HG03442 (cell line): Measurements from ENCODE around the gene SFTA2.
"Not testable (repeated sequence)": the region's sequence is repeated elsewhere in the genome, so short reads cannot be mapped to it uniquely, and the experiment has no call there.

Experiments
- ATAC-seq: cut with Tn5 transposase; IDR thresholded peaks from one replicate; pipeline ENCODE4 v1.9.1; 2021; ENCODE audit warnings: mild to moderate bottlenecking, moderate library complexity; ENCODE audit not compliant: unreplicated experiment

Gene SFTA2

DNA sequence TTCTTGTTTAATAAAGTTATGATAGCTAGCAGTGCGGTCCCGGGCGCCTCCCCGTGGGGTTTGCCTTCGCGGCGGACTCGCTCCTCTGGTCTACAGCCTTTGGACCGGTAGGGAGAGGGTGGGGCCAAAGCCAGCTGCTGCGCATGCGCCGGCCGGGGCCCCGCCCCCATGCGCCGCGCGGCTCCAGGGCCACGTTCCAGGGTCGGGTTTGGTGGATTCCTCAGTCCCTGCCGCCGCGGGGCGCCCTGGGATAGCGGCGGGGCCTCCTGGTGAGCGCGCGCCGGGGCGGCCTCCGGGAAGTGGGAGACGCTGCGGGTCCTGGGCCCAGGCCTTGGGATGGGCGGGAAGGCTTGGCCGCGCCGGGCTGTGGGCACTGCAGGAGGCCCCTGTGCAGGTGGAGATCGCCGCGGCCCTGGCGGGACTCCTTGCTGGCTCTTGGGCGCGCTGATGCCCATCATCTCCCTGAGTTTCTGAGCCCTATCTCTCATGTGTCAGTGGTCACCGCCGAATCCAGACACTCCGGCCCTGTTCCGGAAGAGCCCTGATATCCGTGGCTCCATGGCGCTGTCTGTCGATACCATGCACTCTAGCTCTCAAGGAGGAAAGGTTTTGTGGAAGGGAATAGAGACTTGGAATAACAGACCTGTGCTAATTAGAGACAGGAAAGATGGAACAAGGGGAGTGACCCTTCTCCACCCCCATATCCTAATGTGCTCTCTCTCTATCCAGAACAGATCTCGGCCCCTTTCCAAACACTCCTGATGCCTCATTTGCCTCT lies 17.7 kb downstream of the SFTA2 start, which contains the start of gene VARS2:
TSS of gene VARS2 (plus strand) at position 163 of the 778 bp plus-strand sequence. CDS start at position 762, 599 bp downstream.
- peak; percentile 81 for ATAC-seq

DNA sequence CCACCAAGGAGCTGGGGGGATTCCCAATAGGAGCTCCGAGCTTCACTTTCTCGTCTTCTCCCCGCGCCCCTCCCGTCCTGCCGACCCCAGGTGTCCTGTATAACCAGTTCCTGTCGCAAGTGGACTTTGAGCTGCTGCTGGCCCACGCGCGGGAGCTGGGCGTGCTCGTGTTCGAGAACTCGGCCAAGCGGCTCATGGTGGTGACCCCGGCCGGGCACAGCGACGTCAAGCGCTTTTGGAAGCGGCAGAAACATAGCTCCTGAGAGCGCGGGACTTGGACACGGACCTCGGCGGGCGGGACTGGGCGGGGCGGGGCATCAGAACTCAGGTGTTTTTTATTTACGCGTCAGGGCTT lies 18.3 kb downstream of the SFTA2 start:
- ATAC-seq = peak; percentile 7

DNA sequence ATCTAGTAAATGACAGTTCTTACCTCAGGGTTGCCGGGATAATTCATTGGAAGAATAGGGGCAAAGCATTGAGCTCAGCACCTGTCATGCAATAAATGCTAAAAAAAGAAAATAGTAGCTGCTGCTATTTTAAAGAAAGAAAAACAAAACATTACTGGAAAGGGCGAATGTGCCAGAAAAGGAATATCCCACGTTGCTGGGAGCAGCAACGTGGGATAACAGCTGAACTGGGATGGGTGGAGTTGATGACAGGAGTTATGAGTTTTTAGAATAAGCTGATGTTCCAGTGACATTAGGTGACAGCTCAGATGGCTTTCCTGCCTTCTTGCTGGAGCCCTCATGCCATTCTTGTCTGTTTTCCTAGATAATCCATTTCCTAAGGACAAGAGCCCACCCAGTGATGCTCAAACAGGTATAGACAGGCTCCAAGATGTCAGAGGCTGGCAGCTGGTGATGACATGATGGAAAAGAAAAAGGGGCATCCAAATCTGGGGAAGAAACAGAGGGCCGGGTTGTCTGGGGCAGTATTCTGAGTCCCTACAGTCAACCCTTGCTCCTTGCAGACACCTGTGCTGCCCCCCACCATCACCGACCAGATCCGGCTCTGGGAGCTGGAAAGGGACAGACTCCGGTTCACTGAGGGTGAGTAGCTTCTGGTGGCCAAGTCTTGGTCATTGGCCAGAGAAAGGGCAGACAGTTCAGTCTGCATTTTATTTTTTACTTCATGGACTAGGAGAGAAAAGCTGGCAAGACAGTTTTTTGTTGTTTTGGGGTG lies 19.0 kb downstream of the SFTA2 start:
- no peak for ATAC-seq

DNA sequence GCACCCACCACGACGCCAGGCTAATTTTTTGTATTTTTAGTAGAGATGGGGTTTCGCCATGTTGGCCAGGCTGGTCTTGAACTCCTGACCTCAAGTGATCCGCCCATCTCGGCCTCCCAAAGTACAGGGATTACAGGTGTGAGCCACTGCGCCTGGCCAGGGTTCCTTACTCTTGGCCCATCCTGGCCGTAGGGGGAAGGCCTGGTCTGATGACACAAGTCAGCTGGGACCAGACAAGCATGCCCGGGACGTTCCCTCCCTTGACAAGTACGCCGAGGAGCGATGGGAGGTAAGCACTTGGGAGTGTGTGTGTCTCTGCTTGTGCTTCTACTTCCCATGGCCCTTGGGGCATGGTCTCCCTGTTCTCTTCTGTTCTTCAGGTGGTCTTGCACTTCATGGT lies 21.5 kb downstream of the SFTA2 start:
- ATAC-seq = not testable (repeated sequence)

DNA sequence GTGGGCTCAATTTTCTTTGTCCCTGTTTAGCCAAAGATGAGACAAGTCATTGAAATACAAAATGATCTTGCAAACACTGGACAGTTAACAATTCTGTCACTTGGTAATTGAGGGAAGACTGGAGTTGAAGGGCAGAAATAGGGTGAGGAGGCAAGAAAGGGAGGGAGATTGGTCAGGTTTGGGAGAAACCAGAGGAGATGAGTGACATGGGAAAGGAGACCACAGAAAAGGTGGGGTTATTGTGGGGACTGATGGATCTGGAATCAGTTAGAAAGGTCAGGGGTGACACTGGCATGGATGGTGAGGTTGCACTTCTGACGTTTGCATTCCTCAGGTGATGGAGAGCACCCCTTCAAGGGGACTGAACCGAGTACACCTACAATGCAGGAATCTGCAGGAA lies 23.3 kb downstream of the SFTA2 start:
- ATAC-seq = no peak

DNA sequence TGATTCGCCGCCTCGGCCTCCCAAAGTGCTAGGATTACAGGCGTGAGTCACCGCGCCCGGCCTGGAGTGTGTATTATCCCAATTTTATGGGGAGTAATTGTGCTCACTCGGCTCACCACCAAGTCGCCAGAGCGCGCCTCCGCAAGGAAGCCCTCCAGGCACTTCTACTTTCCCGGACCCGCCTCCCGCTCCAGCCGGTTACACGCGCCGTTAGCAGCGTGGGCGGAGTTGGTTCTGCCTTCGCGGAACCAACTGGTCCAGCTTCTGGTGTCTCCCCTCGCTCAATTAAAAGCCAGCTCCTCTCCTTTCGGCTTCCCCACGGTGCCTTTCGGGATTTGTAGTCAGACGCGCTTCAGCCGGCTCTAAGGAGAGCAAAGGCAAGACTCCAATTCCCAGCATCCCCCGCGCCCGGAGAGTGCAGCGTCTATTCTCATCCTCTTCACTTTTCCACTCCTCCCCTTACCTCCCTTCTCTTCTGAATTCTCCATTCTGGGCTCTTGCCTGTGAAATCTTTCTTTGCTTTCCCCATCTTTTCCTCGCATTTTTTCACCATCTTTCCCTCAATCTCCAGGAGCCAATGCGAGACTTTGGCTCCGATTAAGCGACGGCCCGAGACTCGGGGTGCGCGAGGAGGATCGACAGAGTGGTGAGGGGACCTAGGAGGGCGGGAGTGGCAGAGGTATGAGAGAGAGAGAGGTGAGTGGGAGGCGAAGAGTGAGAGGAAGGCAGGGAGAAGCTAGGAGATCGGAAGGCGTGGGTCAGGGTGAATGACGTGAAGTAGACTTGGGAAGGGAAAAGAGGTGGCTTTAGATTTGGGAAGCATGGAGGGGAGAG lies 24.0 kb downstream of the SFTA2 start, which contains the start of gene GTF2H4:
TSS of gene GTF2H4 (plus strand) at position 450 of the 834 bp plus-strand sequence.
- peak; percentile 96 for ATAC-seq

DNA sequence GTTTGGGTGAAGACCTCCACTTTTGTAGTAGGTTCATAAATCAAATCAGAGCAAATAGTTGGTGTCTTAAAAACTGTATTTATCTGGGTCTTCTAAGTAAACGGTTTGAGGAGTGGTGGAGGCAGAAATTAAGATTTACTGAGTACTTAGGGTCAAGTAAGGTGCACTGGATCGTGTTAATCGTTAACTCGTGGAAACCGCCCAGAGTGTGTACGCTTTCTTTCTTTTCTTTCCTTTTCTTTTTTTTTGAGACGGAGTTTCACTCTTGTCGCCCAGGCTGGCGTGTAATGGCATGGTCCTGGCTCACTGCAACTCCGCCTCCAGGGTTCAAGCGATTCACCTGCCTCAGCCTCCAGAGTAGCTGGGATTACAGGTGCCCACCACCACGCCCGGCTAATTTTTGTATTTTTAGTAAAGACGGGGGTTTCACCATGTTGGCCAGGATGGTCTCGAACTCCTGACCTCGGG lies 24.6 kb downstream of the SFTA2 start:
- ATAC-seq = not testable (repeated sequence)

DNA sequence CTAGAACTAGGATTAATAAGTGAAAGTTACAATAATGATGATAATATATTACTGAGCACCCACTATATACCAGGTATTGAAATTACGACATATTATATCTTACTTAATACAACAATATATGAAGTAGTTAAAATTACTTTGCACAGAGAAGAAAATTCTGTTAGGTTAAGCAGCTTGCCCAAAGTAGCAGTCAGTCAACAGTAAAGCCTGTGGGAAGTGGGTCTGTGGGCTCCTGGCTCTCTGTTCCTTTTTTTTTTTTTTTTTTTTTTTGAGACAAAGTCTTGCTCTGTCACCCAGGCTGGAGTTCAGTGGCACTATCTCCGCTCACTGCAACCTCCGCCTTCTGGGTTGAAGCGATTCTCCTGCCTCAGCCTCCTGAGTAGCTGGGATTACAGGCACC lies 28.7 kb downstream of the SFTA2 start:
- ATAC-seq = no peak

DNA sequence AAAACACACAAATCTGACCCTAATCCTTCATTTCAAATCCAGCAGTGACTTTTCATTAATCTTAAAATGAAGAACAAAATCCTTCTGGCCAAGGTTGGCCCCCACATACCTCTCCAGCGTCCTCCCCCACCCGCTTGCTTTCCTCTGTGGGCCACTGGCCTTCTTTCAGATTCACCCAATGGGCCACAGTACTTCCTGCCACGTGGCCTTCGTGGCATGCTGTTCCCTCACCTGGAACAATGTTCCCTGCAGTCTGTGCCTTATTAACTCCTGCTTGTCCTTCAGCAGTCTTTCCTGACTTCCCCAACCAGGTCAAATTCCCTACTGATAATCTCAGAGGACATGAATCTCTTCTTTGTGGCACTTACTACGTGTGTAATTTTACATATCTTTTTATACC lies 29.3 kb downstream of the SFTA2 start:
- no peak for ATAC-seq

DNA sequence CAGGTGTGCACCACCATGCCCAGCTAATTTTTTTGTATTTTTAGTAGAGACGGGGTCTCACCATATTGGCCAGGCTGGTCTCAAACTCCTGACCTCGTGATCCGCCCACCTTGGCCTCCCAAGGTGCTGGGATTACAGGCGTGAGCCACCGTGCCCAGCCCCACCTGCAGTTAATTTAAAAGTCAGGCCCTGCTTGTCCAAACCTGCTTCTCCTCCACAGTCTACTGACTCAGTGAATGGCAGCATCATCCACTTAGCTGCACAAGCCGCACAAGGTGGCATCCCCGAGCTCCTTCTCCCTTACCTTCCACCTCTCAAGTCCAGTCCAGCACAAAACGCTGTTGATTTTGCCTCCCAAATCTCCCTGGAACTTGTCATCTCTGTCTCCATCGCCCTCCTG lies 29.8 kb downstream of the SFTA2 start:
- ATAC-seq = not testable (repeated sequence)

DNA sequence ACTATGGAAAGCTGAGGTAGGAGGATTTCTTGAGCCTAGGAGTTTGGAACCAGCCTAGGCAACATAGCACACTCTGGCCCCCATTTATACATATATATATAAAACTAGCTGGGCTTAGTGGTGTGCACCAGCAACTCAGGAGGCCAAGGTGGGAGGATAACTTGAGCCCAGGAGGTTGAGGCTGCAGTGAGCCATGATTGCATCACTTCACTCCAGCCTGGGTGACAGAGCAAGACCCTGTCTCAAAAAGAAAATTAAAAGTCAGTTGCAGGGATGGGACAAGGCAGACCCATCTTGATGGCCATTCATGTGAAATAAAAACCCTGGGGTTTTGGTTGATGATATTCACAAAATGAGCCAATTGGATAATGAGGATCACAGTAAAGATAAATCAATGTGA lies 30.5 kb downstream of the SFTA2 start:
- no peak for ATAC-seq

DNA sequence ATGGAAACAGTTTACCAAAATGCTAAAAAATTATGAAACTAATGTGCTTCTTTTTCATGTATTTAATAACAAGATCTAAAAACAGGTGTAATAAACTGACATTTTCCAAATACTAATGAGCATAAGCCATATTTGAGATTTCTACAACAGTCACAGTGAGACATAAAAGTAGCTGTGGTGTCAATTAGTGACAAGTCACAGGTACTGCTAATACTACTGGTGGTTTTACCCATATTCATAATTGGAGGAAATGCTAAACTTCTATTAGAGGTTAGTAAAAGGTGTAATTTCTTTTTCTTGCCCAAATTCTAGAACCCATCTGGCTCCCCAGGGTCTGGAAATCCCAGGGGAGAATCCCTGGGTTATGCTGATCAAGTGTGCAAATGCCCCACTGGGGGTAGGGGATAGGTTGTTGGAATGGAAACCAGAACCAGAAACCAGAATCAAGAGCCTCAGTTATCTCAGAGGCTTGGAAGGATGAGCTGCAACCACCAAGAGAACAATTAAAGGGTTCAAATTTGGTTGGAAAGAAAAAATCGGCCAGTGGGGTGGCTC lies 31.0 kb downstream of the SFTA2 start:
- ATAC-seq = no peak

DNA sequence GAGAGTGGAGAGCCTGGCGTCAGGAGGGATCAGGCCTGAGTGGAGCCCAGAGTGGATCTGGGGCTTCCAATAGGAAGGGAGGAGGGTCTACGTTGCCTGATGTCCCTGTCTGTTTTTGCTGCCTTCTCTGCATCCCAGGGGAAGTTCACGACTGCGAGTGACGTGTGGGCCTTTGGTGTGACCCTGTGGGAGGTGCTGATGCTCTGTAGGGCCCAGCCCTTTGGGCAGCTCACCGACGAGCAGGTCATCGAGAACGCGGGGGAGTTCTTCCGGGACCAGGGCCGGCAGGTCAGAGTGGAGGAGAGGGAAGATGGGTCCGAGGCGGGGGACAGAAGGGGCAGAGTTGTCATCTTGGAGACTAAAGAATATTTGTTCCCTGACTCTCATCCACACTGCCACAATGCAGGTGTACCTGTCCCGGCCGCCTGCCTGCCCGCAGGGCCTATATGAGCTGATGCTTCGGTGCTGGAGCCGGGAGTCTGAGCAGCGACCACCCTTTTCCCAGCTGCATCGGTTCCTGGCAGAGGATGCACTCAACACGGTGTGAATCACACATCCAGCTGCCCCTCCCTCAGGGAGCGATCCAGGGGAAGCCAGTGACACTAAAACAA lies 33.1 kb downstream of the SFTA2 start:
- ATAC-seq = no peak

DNA sequence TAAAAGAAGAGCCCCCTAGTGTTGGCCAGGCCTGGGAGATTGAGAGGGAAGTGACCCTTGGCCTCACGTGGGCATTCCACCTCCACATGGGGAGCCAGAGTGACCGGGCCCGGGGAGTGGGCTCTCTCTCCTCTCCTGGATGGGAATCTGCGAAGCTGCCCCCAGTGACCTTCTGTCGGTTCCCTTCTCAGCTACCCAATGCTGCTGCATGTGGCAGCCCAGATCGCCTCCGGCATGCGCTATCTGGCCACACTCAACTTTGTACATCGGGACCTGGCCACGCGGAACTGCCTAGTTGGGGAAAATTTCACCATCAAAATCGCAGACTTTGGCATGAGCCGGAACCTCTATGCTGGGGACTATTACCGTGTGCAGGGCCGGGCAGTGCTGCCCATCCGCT lies 34.1 kb downstream of the SFTA2 start:
- no peak for ATAC-seq

DNA sequence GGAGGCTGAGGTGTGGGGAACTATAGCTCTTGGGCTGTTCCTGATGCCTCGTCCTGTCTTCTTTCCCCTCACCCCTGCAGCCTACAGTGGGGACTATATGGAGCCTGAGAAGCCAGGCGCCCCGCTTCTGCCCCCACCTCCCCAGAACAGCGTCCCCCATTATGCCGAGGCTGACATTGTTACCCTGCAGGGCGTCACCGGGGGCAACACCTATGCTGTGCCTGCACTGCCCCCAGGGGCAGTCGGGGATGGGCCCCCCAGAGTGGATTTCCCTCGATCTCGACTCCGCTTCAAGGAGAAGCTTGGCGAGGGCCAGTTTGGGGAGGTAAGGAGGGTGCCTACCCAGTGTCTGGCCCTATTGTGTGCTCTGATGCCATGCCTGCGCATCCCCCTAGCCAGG lies 35.4 kb downstream of the SFTA2 start:
- no peak for ATAC-seq

DNA sequence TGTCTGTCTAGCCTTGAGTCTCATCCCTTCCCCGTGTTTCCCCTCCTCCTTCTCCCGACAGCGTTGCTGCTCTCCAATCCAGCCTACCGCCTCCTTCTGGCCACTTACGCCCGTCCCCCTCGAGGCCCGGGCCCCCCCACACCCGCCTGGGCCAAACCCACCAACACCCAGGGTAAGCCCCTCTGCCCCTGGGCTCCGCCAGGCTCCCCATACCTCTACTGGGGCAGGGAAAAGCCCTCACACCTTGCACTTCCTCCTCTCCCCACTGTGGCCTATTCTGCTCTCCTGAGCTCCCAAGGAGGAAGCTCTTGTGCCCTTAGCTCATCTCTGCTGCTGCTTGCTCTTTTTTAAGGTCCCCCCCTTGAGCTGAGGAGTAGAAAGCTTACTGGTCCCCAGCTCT lies 36.6 kb downstream of the SFTA2 start:
- no peak for ATAC-seq

DNA sequence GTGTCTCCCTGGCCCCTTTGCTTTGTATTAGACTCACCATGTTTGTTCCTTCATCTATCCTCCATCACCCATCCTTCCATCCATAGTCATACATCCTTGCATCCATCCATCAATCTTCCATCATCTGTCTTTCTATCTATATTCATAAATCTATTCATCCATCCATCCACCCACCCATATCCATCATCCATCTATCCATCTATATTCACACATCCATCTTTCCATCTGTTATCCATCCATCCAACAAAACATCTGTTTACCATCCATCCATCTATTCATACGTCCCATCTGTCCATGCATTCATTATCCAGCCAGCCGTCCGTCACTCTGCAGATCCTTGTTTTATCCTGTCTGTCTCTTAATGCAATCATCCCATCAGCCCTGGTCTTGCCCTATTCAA lies 37.0 kb downstream of the SFTA2 start:
- no peak for ATAC-seq

DNA sequence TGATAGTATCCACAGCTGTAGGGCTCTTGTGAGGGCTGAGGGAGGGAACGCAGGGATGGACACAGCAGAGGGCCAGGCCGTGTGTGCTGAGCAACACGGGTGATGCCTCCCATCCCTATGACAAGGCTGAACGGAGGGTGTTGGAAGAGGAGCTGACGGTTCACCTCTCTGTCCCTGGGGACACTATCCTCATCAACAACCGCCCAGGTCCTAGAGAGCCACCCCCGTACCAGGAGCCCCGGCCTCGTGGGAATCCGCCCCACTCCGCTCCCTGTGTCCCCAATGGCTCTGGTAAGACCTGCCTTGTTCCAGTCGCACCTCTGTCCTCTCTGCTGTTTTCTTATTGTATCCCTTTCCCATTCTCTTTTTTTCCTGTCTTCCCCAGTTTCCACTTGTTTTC lies 37.6 kb downstream of the SFTA2 start:
- ATAC-seq = no peak

DNA sequence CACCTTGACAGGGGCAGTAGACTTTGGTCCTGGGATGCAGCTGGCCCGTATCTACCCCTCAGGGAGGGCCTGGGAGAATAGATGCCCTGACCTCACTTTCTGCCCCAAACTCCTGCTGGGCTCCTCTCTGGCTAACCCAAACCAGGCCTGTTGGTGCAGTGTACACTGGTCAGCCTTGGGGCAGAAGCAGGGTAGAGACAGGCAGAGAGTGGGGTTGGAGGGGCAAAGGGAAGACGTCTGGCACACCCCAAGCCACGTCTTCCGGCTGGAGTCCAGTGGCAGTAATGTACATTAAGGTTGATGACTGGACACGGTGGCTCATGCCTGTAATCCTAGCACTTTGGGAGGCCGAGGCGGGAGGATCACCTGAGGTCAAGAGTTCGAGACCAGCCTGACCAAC lies 38.3 kb downstream of the SFTA2 start:
- ATAC-seq = no peak

DNA sequence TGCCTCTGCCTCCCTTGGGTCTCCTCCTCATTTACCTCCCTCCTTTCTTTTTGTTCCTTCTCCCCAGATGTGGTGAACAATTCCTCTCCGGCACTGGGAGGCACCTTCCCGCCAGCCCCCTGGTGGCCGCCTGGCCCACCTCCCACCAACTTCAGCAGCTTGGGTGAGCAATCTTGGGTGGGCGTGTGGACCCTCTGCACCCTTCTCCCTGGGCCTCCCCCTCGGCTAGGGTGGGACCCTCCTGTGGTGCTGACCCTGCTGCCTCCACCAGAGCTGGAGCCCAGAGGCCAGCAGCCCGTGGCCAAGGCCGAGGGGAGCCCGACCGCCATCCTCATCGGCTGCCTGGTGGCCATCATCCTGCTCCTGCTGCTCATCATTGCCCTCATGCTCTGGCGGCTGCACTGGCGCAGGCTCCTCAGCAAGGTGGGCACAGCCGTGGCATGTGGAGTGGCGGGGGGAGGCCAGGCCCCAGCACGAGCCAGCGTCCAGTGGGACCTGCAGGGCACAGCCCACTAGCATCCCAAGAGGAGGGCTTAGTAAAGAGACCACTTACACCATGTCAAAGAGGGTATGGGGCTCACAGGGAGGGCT lies 38.9 kb downstream of the SFTA2 start:
- no peak for ATAC-seq
